GM12872 (cell line): ENCODE data around the gene SUGP2.

Source experiments
- CTCF ChIP-seq: IDR thresholded peaks from 3 replicates; pipeline ENCODE4 v1.5.1; 2011; ENCODE audit warnings: low read depth, mild to moderate bottlenecking, low read length, moderate library complexity; ENCODE audit not compliant: insufficient read depth

Gene SUGP2

DNA sequence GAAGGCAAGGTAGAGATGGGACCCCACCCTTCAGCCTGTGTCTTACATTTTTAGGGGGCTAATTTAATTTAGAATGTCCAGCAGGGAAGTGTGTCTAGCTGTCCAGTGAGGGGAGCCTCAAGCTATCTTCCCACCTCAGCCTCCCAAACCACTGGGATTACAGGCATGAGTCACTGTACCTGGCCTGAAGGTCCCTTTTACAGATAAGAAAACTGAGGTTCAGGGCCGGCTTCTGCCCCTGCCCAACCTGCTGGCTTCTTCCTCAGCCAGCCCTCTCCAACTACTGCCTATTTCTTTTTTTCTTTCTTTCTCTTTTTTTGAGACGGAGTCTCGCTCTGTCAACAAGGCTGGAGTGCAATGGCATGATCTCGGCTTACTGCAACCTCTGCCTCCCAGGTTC is 72.9 kb downstream of the SUGP2 start:
- TF ChIP-seq CTCF, result no peak

- no peak for TF ChIP-seq CTCF
These were observed 78.3 kb downstream of the SUGP2 start for GRCh38 chr19:18955042-18955441.

DNA sequence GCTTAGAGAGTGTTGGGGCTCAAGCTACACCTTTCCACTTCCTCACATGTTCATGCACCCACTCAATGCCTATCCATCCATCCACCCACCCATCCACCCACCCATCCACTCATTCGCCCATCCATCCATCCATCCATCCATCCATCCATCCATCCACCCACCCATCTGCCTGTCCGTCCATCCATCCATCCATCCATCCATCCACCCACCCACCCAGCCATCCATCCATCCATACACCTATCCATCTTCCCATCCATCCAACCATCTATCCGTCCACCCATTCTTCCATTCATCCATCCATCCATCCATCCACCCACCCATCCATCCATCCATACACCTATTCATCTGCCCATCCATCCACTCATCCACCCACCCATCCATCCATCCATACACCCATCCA is 79.2 kb downstream of the SUGP2 start:
- no peak for TF ChIP-seq CTCF

DNA sequence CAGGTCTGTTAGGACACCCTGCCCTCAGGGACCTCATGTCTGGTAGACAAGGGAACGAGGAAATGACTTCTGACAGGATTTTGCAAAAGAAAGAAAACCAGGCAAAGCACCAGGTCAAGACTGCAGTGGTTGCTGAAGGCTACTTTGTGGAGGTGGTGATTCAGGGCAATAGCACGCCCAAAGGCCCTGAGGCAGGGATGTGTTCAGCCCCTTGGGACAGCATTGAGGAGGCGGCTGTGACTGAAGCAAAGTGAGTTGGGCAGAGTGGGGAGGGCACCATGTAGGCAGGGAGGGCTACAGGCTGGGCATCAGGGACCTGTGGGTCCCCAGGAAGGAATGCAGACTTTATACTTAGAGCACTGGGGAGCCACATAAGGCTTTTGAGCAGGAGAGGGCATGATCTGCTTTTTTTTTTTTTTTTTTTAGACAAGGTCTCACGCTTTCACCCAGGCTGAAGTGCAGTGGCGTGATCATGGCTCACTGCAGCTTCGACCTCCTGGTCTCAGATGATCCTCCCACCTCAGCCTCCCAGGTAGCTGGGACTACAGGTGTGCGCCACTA is 81.5 kb downstream of the SUGP2 start:
- no peak for TF ChIP-seq CTCF

GRCh38 chr19:18949858-18950257 is 83.5 kb downstream of the SUGP2 start:
- no peak for TF ChIP-seq CTCF

- TF ChIP-seq CTCF, result no peak
These were observed 84.4 kb downstream of the SUGP2 start for GRCh38 chr19:18948976-18949356.

DNA sequence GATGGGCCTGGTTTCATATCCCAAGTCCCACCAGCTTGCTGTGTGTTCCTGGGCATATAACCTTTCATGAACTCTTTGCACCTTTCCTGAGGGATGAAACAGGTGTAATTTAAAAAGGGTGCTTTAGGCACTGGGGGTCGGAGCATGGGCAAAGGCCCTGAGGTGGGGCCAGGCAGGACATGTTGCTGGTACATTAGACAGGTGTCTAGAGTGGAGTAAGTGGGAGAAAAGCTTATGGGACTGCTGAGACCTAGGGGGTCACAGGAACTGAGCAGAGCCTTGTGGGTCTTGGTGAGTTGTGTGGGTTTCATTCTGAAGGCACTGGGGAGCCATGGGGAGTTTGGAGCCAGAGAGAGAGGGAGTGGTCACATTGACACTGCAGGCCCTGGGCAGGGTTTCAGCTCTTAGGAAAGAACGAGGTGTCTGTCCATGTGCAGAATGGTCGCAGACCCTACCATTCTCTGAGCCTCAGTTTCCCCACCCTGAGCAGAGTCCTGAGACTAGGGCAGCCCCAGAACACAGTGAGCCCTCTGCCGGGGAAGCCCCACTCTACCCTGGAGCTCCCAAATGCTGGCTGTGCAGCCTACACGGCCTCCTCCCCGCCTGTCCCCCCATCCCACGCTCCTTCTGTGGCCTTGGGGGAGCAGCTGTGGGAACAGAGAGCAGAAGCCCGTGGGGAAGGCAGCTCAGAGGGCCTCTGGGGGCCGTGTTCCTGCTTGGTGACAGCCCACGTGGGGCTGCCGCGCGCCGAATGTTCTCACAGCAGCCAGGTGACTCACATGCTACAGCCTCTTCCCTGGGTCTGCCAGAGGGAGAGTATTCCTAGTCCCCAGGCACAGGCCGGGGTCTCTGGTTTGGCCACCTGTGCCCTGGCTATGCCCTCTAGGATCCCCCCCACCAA is 85.0 kb downstream of the SUGP2 start:
- TF ChIP-seq CTCF, result no peak
